OCI-LY1 (cell line): Measurements from ENCODE around the gene HIC1.

Experiments
- CTCF ChIP-seq: fragments of 200-600 bp; sonication (generic), shearing (Covaris generic); IDR thresholded peaks from 2 replicates; pipeline ENCODE4 v1.5.1; 2017; ENCODE audit warnings: mild to moderate bottlenecking, antibody characterized with exemption, low read length, moderate library complexity, mixed read lengths
- EZH2 ChIP-seq: fragments of 200-600 bp; sonication (generic), shearing (Covaris generic); IDR thresholded peaks from 2 replicates; pipeline ENCODE4 v1.8.0; 2017; ENCODE audit warnings: borderline replicate concordance, mixed run types, mild to moderate bottlenecking, antibody characterized with exemption, low read length, moderate library complexity, mixed read lengths

- TF ChIP-seq CTCF (no peak), EZH2 (no peak)
These were observed 16.8 kb downstream of the HIC1 start for GRCh38 chr17:2071455-2072281.
